GM19438 (cell line): ENCODE measurements around the gene ECE1.
"Not testable (repeated sequence)": the region's sequence is repeated elsewhere in the genome, so short reads cannot be mapped to it uniquely, and the experiment has no call there.

Experiments used
- ATAC-seq: cut with Tn5 transposase; IDR thresholded peaks from one replicate; pipeline ENCODE4 v1.9.1; 2021; ENCODE audit warnings: low read depth; ENCODE audit not compliant: unreplicated experiment

Gene ECE1

DNA sequence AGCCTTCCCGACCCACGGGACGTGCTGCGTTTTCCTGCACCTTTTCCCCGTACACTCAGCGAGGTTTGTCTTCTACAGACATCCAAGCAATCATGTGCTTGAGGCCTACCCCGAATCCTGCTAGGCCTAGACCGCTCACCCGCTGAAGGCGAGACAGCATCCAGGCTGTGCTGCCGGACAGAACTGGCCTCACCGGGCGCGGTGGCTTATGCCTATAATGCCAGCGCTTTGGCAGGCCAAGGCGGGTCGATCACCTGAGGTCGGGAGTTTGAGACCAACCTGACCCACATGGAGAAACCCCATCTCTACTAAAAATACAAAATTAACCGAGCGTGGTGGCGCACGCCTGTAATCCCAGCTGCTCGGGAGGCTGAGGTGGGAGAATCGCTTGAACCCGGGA lies 54.1 kb downstream of the ECE1 start:
- no peak for ATAC-seq

DNA sequence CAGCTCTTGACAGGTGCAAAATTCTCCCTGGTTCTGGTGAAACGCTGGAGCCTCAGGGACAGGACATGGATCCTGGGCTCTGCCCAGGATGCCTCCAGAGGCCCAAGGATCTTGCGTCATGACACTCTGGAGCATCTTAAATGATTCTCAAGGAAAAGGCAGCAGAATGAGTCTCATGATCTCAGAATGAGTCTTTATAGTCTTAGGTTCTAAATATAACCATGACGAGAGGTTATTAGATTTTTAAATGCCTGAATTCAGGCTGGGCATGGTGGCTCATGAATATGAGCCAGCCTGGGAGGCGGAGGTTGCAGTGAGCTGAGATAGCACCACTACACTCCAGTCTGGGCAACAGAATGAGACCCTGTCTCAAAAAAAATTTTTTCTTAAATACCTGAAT lies 55.5 kb downstream of the ECE1 start:
- ATAC-seq, result no peak

DNA sequence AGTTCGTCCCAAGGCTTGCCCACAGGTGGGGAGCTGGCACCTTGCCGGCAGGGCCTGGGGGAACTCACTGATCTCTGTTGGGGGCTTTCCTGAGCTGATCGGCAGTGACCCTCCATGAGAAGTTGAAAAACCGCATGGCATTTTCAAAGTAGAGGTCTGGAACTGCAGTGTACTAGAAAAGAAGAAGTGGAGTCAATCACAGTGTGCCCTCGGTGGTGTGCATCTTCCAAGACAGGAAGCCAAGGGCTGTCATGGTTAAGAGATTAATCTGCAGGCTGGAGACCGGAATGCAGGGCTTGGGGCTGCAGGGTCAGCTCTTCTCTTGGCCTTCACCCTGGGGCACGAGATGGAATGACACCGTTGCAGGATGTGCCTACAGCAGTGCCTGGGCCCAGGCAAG lies 56.8 kb downstream of the ECE1 start:
- ATAC-seq, result no peak

DNA sequence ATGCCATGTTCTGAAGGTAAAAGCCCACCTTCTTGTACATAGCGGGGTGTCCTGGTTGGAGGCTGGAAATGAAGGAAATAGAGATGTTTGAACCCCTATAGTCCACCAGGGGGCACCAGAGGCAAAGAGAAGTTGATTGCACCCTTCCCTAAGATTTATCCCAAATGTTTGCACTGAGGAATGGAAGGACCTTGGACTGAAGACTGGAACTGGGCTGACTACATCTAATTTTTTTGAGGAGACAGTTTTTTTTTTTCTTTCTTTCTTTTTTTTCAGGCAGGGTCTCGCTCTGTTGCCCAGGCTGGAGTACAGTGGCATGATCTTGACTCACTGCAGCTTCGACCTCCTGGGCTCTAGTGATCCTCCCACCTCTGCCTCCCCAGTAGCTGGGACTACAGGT lies 58.2 kb downstream of the ECE1 start:
- ATAC-seq, result no peak

- no peak for ATAC-seq
These were observed 60.8 kb downstream of the ECE1 start for GRCh38 chr1:21229246-21230000.

- not testable (repeated sequence) for ATAC-seq
These were observed 62.0 kb downstream of the ECE1 start for GRCh38 chr1:21228224-21228623.

GRCh38 chr1:21225065-21225464 lies 65.2 kb downstream of the ECE1 start:
- no peak for ATAC-seq

- no peak for ATAC-seq
These were observed 69.4 kb downstream of the ECE1 start for GRCh38 chr1:21220815-21221214.

DNA sequence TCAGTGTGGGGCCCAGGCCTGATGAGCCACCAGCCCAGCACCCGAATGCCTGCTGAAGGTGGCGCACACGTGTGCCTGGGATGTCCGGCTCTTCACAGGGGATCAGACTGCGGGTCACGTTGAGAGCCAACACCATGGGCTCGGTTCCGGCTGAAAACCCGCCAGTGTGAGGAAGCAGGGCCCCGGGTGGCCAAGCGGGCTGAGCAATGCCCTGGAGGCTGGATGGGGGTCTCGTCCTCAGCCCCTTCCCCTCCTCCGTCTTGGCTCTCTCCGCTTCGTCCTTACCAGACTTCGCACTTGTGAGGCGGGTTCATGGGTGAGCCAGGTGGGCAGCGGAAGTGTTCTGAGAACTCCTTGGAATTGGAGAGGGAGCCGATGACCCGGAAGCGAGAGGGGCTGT lies 70.6 kb downstream of the ECE1 start:
- ATAC-seq, result no peak

GRCh38 chr1:21217812-21218596 lies 72.3 kb downstream of the ECE1 start:
- ATAC-seq, result no peak

DNA sequence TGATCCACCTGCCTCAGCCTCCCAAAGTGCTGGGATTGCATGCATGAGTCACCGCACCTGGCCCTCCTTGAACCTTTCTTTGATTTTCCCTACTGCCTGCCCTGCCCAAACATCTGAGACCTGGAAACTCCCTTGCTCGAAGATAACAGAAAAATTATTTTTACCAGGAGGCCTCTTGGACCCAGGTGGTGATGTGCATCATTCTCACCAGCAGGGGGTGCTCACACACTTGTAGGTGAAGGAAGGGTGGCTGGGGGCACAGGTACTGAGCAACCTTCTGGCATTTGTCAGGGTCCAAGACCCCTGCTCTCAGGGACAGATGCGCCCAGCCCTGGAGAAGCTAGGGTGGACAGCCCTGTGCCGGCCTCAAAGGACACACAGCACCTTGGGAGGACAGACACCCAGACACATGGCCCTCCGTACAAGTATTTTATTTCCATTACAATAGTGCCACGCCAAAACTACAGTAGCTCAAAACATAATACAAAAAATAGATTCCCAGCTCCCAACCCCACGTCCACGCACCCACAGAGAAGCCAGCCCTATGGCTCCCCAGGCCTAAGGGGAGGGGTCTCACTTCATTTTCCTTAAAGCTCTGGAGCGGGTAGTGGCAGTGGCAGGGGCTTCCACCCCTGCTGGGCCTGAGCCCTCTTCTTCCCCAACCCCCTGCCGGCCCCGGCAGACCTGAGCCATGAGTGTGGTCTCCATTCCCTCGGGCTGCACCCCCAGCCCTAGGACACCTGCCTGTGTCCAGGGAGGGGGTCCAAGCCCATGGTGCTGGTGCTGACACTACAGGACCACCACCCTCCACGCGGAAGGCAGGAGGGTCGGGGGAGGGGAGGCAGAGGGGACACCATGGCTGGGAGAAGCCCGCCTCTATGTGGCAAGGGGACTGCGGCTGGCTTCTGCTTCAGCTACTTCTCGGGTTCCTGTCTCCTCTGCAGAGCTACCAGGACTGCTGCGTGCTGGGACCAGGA lies 73.1 kb downstream of the ECE1 start:
- no peak for ATAC-seq

- no peak for ATAC-seq
These were observed 78.1 kb downstream of the ECE1 start for GRCh38 chr1:21212126-21212525.

- not testable (repeated sequence) for ATAC-seq
These were observed 82.0 kb downstream of the ECE1 start for GRCh38 chr1:21208137-21208700.

DNA sequence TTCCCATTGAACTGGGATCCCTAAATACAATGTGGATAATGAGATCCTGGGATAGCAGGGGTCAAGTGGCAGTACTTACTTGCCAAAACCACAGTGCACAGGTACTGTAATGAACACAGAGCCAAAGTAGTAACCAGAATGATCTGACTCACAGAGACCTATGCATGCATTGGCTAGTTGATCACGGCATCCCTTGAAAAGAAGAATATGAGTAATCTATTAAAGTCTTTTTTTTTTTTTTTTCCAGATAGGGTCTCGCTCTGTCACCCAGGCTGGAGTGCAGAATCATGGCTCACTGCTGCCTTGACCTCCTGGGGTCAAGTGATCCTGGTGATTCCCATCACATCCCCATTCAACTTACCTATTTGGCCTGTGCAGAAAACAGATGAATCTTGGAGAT lies 84.1 kb downstream of the ECE1 start:
- no peak for ATAC-seq

DNA sequence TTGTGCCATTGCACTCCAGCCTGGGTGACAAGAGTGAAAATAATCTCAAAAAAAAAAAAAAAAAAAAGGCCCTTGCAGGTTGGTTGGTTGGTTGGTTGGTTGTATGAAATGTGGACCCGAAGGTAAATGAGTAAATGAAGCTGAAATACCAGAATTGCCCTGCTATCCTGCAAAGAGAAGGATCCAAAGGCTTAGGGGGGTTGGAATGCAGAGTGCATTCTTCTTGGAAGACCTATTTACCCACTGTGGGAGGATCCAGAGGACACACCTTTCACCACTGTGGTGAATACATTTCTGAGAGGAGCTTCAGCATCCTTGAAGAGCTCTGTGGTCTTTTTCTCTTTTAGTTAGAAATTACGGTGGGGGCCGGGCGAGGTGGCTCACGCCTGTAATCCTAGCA lies 84.8 kb downstream of the ECE1 start:
- no peak for ATAC-seq

DNA sequence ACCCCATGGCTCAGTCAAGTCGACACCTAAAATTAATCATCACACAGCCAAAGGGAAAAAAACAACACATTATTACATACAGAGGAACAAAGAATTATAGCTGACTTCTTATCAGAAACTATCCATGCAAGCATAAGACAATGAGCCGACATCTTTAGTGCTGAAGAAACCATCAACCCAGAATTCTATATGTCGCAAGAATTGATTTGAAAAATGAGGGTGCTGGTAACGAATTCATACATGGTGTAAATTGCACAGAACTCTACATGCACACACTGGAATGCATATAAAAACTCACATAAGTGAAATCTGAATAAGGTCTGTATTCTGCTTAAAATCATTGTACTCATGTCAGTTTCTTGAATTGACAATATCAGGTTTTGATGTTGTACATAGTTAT lies 88.6 kb downstream of the ECE1 start:
- no peak for ATAC-seq

DNA sequence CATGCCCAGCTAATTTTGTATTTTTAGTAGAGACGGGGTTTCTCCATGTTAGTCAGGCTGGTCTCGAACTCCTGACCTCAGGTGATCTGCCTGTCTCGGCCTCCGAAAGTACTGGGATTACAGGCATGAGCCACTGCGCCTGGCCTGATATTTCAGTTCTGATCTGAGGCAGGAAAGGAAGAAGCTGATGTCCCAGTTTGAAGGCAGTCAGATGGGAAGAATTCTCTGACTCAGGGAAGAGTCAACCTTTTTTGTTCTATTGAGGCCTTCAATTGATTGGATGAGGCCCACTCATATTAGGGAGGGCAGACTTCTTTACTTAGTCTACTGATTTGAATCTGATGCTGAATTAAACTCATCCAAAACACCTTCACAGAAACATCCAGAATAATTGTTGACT lies 89.0 kb downstream of the ECE1 start:
- ATAC-seq, result not testable (repeated sequence)

DNA sequence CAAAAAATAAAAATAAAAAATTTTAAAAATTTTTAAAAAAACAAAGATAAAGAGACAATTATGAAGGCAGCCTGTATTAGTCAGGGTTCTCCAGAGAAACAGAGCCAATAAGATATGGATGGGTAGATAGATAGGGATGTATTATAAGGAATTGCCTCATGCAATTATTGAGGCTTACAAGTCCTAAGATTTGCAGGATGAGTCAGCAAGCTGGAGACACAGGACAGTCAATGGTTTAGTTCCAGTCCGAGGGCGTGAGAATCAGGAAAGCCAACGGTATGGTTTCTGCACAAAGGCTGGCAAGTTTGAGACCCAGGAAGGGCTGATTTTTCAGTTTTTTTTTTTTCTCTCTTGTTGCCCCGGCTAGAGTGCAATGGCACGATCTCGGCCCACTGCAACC lies 89.5 kb downstream of the ECE1 start:
- ATAC-seq, result no peak

DNA sequence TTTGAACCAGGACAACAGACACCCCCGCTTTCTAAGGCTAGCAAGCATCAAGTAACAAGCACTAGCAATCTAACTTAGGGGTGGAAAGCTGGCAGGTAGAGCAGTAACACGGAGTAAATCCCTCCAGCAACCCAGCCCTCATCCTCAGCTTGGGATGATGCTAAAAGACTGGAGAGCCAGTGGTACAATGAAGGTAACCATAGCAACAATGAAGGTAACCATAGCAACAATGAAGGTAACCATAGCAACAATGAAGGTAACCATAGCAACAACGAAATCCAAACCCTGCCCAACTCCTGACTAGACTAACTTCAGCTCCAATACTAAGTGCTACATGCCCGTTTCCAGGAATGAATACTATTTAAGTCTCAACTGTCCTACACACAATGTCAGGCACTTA lies 91.3 kb downstream of the ECE1 start:
- ATAC-seq, result no peak

DNA sequence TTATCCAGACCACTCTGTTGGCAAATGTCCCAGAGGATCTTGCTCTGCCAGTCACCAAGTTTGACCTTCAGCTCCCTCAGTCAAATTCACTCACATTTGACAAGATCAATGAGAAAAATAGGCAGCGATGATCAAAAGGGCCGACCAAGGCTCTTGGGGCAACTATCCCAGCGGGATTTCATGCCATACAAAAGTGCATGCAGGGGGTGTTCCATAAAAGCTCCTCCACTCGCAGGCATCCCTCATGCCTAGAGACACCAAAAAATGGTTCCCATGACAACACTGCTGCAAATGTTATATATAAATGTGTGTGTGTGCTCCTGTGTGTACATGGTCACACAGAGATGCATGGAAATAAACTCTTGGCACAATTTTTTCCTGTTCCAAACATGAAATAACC lies 97.4 kb downstream of the ECE1 start:
- no peak for ATAC-seq

DNA sequence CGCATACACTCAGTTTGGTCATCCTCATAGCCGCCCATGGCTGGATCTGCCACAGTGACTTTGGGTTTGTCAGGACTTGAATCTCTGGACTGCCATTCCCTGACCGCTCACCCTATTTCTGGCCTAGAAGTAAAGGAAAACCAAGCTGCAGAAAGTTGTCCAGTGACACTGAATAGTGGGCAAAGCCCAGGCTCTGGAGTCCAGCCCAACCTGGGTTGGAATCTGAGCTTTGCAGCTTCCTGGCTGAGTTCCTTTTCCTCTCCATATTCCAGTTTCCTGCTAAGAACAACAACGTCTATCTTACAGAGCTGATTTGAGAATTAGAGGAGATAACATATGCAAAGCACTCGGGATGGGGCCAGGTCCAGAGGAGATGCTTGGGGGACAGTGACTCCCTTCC lies 98.0 kb downstream of the ECE1 start:
- no peak for ATAC-seq
